Measurements from ENCODE around the gene PHOSPHO2.

DNA sequence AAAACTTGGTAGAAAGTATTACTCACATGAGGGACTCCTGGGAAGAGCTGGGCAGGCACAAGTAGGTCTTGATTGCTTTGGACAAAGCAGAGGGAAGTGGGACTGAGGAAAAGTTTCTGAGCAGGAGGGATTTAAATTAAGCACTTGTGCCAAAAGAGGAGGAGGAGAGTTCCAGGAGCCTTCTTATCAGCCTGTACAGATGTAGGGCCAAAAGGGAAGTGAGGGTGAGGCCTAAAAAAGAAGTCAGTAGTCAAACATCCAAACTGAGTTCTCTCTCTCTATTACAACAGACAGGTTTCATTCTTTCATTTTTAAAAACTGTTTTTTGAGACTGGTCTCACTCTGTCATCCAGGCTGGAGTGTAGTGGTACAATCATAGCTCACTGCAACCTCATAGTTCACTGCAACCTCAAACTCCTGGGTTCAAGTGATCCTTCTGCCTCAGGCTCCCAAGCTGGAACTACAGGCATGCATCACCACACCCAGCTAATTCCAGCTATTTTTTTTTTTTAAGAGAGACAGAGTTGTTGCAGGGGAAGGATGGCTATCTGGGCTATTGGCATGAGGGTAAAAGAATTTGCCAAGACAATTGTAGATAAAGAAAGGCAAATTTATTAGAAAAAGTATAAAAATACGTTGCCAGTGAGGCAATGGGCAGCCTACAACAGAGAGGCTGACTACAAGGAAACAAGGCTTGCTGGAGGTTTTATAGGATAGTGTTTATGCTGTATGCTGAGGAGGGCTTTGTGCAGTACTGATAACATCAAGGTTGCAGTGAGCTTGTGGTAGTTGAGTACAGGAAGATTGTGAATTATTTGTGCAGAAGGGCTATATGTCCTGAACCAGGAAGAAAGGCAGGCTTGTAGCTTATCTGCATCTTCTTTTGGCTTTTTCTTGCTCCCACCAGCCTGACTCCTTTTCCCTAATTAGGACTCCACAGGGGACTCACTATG, 29.0 kb upstream of the PHOSPHO2 start:
- TF ChIP-seq, protein P1, sequence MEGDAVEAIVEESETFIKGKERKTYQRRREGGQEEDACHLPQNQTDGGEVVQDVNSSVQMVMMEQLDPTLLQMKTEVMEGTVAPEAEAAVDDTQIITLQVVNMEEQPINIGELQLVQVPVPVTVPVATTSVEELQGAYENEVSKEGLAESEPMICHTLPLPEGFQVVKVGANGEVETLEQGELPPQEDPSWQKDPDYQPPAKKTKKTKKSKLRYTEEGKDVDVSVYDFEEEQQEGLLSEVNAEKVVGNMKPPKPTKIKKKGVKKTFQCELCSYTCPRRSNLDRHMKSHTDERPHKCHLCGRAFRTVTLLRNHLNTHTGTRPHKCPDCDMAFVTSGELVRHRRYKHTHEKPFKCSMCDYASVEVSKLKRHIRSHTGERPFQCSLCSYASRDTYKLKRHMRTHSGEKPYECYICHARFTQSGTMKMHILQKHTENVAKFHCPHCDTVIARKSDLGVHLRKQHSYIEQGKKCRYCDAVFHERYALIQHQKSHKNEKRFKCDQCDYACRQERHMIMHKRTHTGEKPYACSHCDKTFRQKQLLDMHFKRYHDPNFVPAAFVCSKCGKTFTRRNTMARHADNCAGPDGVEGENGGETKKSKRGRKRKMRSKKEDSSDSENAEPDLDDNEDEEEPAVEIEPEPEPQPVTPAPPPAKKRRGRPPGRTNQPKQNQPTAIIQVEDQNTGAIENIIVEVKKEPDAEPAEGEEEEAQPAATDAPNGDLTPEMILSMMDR (IDR thresholded peaks at IDR 0.05): no peak
- no peak for TF ChIP-seq POLR2A (IDR thresholded peaks at IDR 0.05)
